ENCODE results near the gene ASAP2.

Gene ASAP2

GRCh38 chr2:9231291-9232165 is 24.9 kb downstream of the ASAP2 start:
- no peak for TF ChIP-seq CTCF (IDR thresholded peaks at IDR 0.05; ENCODE audit: insufficient read depth, low read length, missing control alignments)
- ChIA-PET CTCF (interaction anchor here (0.9 to 2.4 kb wide), 2 partner anchors 25 to 96 kb away, joined by 3 to 8 read pairs; partner anchors contain the start of gene ASAP2), POLR2A (no interaction called here)
- DNase-seq (ENCODE audit: low read depth, low spot score), result no peak
- H3K4me3 ChIP-seq (ENCODE audit: low read depth, low read length), result no peak overlapping the region

GRCh38 chr2:9232166-9232479 is 25.5 kb downstream of the ASAP2 start:
- H3K4me3 ChIP-seq (ENCODE audit: low read depth, low read length), result no peak overlapping the region
- no peak for TF ChIP-seq CTCF (IDR thresholded peaks at IDR 0.05; ENCODE audit: insufficient read depth, low read length, missing control alignments)
- ChIA-PET CTCF (interaction anchor here (0.9 to 2.4 kb wide), 3 partner anchors 15 to 96 kb away, joined by 3 to 8 read pairs (median 4); partner anchors contain the start of gene ASAP2), POLR2A (no interaction called here)
- DNase-seq (ENCODE audit: low read depth, low spot score), result no peak

DNA sequence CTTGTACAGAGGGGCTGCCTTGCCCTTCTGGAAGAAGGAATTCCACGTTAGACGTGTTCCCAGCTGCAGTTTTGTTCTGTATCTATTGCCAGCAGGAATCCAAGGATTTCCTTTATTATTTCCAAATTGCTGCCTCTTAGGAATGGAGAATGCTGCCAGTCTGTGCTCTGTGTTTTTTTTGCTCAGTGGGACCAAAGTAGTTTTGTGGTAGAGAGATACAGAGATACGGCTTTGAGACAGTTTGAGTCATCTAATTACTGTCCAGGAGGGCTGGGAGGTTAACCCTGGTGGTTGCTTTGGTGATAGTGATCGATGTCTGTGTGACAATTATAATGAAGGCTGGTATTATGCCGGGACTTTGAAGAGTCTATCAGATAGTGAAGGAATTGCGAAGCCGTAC is 26.3 kb downstream of the ASAP2 start:
- H3K4me3 ChIP-seq (ENCODE audit: low read depth, low read length), result no peak overlapping the region
- DNase-seq (ENCODE audit: low read depth, low spot score), result no peak
- ChIA-PET CTCF (interaction anchor here (1.3 to 2.4 kb wide), 2 partner anchors 14 to 27 kb away, joined by 4 to 8 read pairs; partner anchors contain the start of gene ASAP2), POLR2A (no interaction called here)
- TF ChIP-seq CTCF (IDR thresholded peaks at IDR 0.05; ENCODE audit: insufficient read depth, low read length, missing control alignments), result no peak

DNA sequence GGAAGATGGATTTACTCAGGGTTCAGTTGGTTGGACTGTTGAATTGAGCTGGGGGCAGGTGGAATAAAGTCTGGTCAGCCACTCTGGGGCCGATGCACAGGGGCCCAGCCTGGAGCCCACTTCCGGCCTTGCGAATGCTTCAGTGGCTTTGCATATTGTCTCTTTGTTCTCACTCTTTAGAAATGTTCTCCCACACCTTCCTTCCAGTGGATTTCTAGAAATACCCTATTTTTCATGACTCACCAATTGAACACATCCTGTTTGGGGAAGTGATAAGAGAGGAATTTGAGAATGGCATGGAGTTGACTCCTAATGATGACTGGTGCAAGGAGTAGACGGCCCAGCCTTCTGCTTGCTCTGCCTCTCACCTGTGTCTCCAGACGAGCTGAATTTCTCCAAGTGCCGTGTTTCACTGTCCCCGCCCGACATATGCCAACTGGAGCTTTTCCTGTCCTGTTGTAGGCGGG is 28.1 kb downstream of the ASAP2 start:
- no peak overlapping the region for H3K4me3 ChIP-seq (ENCODE audit: low read depth, low read length)
- POLR2A ChIA-PET, result interaction anchor here (0.7 to 2.4 kb wide), 4 partner anchors 17 to 54 kb away, joined by 3 to 10 read pairs (median 6); no protein-coding TSS in a partner anchor
- CTCF ChIA-PET, result interaction anchor here (0.7 to 2.1 kb wide), 6 partner anchors 16 to 130 kb away, joined by 3 to 7 read pairs (median 4); no protein-coding TSS in a partner anchor
- peak; percentile 42 for DNase-seq (ENCODE audit: low read depth, low spot score)
- no peak for TF ChIP-seq CTCF (IDR thresholded peaks at IDR 0.05; ENCODE audit: insufficient read depth, low read length, missing control alignments)

GRCh38 chr2:9235147-9236044 is 28.8 kb downstream of the ASAP2 start:
- no peak overlapping the region for H3K4me3 ChIP-seq (ENCODE audit: low read depth, low read length)
- DNase-seq (ENCODE audit: low read depth, low spot score), result no peak
- TF ChIP-seq CTCF (IDR thresholded peaks at IDR 0.05; ENCODE audit: insufficient read depth, low read length, missing control alignments), result no peak
- ChIA-PET POLR2A (interaction anchor here (0.7 to 2.4 kb wide), 5 partner anchors 13 to 53 kb away, joined by 3 to 10 read pairs (median 3); no protein-coding TSS in a partner anchor), CTCF (interaction anchor here (0.7 to 2.1 kb wide), 5 partner anchors 15 to 129 kb away, joined by 3 to 7 read pairs (median 5); no protein-coding TSS in a partner anchor)
